SK-N-MC (cell line): ENCODE data around the gene STX7.

Experiments
- EZH2 ChIP-seq: fragments of 200-600 bp; sonication (generic); IDR thresholded peaks from one replicate; pipeline ENCODE4 v1.6.1; 2017; ENCODE audit warnings: antibody characterized with exemption
- FOXP2 ChIP-seq: optimal IDR thresholded peaks from 2 replicates; pipeline ENCODE3; 2011; ENCODE audit warnings: mild to moderate bottlenecking, moderate library complexity; ENCODE audit not compliant: insufficient read depth; ENCODE audit errors: extremely low read length, control extremely low read depth
- POLR2AphosphoS5 ChIP-seq: IDR thresholded peaks from 2 replicates; pipeline ENCODE4 v1.6.1; 2012; ENCODE audit warnings: mild to moderate bottlenecking, low read depth, low read length, borderline replicate concordance

DNA sequence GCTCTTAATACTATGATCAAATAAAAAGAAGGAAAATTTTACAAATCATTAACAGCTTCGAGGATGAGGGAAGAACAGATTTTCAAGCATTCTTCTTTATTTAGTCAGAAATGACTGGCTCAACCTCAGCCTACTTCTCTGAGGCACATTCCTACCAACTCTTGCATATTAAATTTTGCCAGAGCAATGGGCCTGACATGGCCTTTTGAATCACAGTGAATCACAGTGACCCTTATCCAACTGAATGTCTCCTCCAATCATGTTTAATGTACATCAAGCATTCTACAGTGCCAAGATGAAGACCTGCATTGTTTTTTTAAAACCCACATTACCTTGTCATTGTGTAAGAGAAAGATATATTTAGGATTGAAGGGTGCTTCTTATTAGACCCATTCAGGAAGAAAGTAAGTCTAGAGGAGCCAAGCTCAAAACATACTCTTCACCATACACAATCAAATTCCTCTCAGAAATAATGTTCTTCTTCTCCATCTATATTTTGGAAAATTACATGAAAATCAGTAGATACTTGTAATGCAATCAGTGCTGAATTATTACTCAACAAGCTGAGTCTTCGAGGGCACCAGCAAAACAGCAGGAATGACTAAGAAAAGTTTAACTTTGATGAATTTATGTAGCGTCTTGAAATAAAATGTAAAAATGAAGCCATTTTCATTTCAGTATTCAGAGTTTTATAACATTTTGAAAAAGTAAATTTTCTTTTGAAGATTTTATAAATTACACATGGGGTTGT, 67.5 kb downstream of the STX7 start:
- TF ChIP-seq POLR2AphosphoS5 (no peak), EZH2 (no peak), FOXP2 (no peak)
